Stimulated activated CD4-positive, alpha-beta T cell treated with anti-CD3 and anti-CD28 coated beads, TNF-alpha, amount 100 ng/mL, for 24 hours (primary cell): ENCODE measurements around the gene FAM72D.
"Not testable (repeated sequence)": the region's sequence is repeated elsewhere in the genome, so short reads cannot be mapped to it uniquely, and the experiment has no call there.

ENCODE experiments used
- DNase-seq, 3 experiments: peaks; one replicate each; pipeline ENCODE4 v3.0.0-alpha.2; 2020; ENCODE audit warnings: low read depth in 3 of 3

The FAM72D gene

GRCh38 chr1:145146308-145146707, 50.5 kb downstream of the FAM72D start:
- not testable (repeated sequence) for DNase-seq

- not testable (repeated sequence) for DNase-seq
These were observed 51.4 kb downstream of the FAM72D start for GRCh38 chr1:145147172-145147571.

DNA sequence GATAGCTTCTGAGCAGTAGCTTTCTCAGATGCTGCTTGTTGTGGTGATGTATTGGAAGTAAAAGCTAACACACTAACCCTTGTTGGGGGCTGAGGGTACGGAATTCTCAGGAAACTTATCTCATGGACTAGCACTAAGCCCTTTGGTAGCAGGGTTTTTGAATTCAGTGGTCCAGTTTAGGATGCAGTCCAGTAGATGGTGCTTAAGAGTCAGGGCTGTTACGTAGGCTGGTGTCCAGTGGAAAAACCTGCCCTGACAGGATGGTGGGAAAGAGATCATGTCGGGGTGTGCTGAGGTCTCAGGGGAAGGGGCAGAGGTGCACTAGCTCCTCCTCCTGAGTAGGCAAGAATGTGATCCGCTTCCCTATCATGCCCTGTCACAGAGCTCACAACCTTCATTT, 59.6 kb downstream of the FAM72D start:
- DNase-seq = not testable (repeated sequence)

GRCh38 chr1:145155873-145156272, 60.1 kb downstream of the FAM72D start:
- not testable (repeated sequence) for DNase-seq

GRCh38 chr1:145156891-145157610, 61.3 kb downstream of the FAM72D start:
- peak in 2 of 3 experiments; percentile 11 to 52 for DNase-seq

DNA sequence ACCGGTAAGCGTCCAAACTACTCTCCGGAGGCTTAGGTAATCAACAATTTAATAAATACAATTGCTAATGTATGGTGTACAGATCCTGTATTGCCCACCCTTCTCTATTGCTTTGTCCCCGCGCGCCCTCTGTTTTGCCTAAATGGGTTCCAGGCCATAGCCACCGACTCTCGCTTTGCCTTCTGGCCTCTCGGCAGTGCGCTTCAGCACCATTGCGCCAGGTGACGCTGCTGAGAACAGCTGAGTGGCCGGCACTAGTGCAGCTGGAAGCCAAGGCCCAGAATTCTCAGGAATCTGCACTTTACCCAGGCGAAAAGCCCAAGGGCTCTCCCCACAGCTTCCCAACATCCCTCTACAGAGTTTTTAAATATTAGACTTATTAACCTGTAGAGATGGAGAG, 61.9 kb downstream of the FAM72D start:
- DNase-seq = not testable (repeated sequence)

DNA sequence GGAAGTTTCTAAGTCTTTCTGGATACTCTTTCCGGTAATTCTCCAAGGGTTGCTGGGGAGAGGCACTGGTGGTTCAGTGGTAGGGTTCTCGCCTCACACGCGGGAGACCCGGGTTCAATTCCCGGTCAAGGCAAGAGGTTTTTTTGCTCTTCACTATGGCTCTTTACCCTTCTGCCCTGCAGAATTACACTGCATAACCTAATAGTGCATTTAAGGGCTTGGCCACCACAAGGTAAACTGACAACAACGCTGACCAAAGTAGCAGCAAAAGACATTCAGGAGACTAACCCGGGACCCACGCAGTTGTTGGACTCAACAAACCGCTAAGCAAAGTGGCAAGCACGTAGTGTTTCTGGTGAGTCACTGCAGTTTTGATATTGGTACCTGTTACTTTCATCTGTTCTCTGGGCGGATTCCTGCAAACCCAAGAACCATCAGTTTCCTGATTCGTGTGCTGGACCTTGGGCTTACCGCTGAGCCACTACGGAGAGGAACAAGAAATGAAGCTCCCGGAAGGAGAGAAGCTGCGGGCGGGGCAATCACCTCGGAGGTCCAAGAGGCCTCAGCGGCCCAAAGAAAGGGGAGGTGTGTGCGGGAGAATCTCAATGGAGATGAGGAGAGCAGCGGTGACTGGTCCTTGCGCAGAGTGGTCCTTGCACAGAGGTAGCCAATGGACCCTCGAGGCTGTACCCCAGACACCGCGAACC, 65.4 kb downstream of the FAM72D start:
- DNase-seq = not testable (repeated sequence)
